GM10248 (cell line): ENCODE results near the gene GALNT9.

ENCODE experiments used
- CTCF ChIA-PET: fragments of 300-600 bp; sonication (Branson Sonifier 250); formaldehyde crosslinking; extraction: SDS; loops from one replicate; lab custom pipeline; 2021; ENCODE audit warnings: antibody characterized with exemption; lab: Yijun Ruan, JAX
- POLR2A ChIA-PET: fragments of 350-650 bp; sonication (Branson Sonifier 250); formaldehyde crosslinking; extraction: SDS; loops from one replicate; lab custom pipeline; 2020; ENCODE audit warnings: antibody characterized with exemption; lab: Yijun Ruan, JAX
- DNase-seq: peaks from one replicate; pipeline ENCODE4 v3.0.0; 2012; ENCODE audit errors: extremely low spot score
- TF ChIP-seq, protein P1 (sequence below): IDR thresholded peaks from 2 replicates; pipeline ENCODE4 v1.5.1; 2012; ENCODE audit warnings: mild to moderate bottlenecking, low read depth; ENCODE audit errors: extremely low read depth, missing control alignments, control extremely low read depth

The GALNT9 gene

DNA sequence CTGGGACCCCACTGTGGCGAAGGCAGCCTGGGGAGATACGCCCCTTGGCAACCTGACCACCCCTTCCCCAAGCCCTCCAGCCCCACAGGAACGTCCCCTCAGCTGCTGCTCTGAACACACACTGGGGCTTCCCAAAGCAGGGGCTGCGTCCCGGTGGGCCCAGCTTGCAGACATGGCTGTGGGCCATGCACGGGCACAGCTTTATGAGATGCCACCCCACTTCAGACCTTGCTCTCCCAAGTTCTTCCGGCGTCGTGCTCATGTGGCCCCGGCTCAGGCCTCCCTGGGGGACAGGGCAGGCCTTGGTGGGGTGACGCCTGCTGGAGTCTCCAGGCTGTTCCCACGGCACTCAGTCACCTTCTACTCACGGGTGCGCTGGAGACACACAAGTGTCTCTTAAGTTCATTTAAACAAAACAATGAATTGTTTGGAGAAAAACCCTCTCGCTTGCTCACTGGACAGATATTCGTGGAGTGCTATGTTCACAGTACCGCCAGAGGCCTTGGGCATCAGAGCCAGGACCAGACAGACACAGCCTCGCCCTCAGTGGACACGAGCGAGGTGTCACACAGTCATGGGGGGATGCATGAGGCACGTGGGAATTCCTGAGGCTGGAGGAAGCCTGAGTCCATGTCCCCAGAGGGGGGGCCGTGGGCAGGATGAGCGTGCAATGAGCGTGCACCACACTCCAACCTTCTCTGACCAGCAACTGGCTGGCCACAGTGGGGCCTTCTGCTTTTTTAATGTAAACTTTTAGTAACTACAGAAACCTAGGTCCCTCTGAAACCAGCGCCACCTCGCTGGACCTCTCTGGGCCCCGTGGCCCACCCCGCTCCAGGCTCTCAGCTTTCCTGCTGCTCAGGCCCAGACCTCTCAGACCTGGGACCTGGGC is 4.3 kb downstream of the GALNT9 start:
- no peak for DNase-seq
- TF ChIP-seq, protein P1, sequence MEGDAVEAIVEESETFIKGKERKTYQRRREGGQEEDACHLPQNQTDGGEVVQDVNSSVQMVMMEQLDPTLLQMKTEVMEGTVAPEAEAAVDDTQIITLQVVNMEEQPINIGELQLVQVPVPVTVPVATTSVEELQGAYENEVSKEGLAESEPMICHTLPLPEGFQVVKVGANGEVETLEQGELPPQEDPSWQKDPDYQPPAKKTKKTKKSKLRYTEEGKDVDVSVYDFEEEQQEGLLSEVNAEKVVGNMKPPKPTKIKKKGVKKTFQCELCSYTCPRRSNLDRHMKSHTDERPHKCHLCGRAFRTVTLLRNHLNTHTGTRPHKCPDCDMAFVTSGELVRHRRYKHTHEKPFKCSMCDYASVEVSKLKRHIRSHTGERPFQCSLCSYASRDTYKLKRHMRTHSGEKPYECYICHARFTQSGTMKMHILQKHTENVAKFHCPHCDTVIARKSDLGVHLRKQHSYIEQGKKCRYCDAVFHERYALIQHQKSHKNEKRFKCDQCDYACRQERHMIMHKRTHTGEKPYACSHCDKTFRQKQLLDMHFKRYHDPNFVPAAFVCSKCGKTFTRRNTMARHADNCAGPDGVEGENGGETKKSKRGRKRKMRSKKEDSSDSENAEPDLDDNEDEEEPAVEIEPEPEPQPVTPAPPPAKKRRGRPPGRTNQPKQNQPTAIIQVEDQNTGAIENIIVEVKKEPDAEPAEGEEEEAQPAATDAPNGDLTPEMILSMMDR: no peak
- ChIA-PET POLR2A (no interaction called here), CTCF (no interaction called here)

DNA sequence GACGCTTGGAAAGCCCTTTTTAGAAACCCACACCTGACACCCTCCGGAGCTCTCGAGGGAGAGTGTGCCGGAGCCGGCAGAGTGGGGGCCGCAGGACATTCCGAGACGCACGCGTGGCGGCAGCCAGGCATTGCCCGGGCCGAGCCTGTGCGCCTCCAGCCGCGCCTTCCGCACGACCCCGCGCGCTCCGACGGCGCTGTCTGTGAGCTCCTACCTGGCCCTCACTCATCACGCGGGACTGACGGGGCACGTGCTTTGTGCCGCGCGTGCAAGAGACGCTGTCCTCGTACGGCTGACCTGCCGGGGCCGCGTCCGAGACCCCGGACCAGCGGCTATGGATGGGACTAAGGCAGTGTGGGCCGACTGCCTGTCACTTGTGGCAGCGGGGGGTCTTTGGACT is 5.2 kb downstream of the GALNT9 start:
- TF ChIP-seq, protein P1: no peak
- POLR2A ChIA-PET: no interaction called here
- no peak for DNase-seq
- CTCF ChIA-PET: no interaction called here

DNA sequence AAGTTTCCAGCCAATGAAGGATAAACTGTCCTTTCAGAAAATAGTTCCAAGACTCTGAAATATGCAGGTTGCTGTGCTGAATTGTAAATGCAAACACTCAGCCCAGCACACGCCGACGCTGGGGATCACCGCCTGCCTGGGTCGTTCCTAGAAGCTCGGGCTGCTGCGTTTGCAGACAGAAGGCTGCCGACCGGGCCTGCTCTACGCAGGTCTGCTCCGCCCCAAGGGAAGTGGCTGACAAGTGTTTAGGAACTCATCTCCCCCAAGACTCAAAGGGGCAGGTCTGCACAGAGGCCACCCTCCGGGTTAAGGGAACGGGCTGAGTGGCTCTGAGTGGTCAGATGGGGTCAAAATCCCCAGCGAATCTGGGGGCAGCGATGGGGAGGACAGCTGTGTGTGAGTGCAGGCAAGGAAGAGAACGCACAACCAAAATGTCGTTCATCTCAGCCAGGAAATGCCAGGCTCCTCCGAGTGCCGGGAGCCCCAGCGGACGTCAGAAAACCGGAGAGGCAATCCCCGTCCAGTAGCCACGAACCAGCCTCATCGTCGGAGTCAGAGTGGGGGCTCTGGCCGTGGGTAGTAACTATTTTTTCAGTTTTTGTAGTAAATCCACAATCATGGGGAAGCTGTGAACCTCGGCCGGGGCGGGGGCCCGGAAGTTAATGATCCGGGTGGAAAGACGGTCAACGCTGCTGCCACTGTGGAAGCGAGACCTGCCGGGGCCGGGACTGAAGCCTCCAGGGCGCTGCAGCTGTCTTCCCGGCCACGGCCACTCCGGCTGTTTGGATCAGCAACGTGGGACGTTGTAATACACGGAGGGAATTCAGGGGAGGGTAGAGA is 6.0 kb downstream of the GALNT9 start:
- no peak for DNase-seq
- TF ChIP-seq, protein P1: no peak
- ChIA-PET POLR2A (no interaction called here), CTCF (no interaction called here)

DNA sequence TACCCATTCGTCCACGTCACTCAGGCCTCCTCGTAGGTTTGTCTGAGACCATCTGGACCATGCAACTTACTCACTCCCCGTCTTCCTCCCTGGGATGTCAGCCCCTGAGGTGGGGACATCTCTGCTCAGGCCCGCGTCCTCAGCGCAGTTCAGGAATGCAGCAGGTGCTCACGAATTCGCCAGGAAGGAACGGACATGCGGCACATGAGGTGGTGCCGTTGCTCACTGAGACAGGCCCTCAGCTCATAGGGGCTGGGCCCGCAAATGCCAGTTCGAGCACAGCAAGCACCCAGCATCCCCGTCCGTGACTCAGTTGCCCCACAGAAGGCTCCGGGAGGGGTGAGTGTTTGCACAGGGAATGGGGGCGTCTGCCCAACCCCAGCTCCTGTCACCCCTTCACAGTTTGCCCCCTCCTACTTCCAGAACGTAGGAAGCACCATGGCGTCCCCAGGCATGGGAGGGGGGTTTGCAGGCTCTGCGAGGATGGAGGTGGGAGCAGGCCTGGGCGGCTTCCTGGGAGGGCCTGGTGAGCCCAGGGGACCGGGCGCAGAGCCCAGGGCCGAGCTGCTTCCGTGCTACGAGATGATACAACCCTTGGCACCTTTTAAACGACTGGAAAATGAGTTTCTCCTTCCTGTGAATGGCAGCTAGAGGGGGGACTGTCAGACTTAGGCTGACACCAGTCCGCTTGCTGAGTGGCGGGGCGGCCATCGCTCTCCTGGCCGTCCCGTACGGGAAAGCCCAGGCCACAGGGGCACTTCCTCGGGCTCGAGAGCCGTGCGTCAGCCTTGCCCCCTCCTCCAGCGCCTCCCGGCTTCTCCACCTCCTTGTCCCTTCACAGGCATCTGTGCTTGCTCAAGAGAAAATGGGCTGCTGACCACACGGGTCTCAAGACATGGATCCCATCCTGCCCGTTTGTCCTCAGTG is 6.9 kb downstream of the GALNT9 start:
- POLR2A ChIA-PET: no interaction called here
- TF ChIP-seq, protein P1: no peak
- CTCF ChIA-PET: no interaction called here
- DNase-seq: no peak

DNA sequence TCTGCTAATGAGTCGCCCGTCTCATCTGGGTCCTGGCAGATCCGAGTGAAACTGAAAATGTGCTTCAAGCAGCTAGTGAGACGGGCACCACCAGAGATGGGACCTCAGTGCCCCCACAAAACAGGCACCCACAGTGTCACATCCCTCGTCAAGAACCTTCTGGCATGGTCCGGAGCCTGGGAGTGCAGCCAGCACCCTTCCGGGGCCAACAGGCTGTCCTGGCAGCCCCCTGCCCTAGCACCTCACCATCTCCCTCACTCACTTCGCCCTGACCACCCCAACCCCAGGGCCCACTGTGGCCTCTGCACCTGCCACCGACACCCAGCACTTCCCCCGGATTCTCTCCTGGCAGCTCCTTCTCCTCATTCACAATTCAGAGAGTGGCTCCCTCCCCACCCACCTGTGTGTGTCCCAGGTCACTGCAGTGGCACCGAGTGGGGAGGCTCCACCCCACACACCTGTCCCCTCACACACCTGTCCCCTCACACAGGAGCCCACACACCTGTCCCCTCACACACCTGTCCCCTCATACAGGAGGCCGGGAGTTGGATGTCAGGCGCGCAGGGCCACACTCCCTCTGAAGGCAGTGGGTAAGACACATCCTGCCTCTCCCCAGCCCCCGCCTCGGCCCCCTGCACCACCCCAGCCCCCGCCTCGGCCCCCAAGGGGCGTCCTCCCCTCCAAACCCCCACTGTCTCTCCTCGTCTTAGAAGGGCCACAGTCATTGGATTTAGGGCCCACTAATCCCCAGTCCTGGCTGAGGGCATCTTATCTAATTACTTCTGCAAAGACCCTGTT is 7.9 kb downstream of the GALNT9 start:
- no peak for DNase-seq
- CTCF ChIA-PET: no interaction called here
- TF ChIP-seq, protein P1: no peak
- POLR2A ChIA-PET: no interaction called here
